HCT116 (cell line): ENCODE data around the gene RAB31. TPM values are rescaled to one million over a fixed set of nuclear protein-coding genes. Genes with fewer than 3 reads are reported as not detected.

ENCODE experiments used
- ATAC-seq: fragments of 200-7000 bp; cut with Tn5 transposase; 2 replicates; pipeline ENCODE4 v1.9.1; 2020; ENCODE audit warnings: mild to moderate bottlenecking, moderate library complexity
- BruUV-seq: library from RNA; stranded (reverse); fragments of 400-500 nt; replicated peaks from 2 replicates; lab custom pipeline; 2021; lab: Mats Ljungman, UMichigan
- CTCF ChIA-PET: fragments of 300-600 bp; sonication (Branson Sonifier 250); formaldehyde crosslinking; loops from one replicate; lab custom pipeline; 2021; ENCODE audit warnings: antibody characterized with exemption; lab: Charles Lee
- POLR2A ChIA-PET: fragments of 300-600, 350-600 bp; sonication (Branson Sonifier 250); formaldehyde crosslinking; loops from one replicate; lab custom pipeline; 2021; ENCODE audit warnings: antibody characterized with exemption; lab: Charles Lee
- RAD21 ChIA-PET, 2 experiments: fragments of 300-600 bp; sonication (Branson Sonifier 250); formaldehyde crosslinking; loops; one replicate each; lab custom pipeline; 2023; ENCODE audit warnings: low total read pairs in 2 of 2; ENCODE audit not compliant: uncharacterized antibody in 2 of 2, unreplicated experiment in 2 of 2, low non-redundant PET in 1 of 2; lab: Charles Lee
- DNase-seq: peaks from one replicate; pipeline ENCODE4 v3.0.0-alpha.2; 2010; ENCODE audit warnings: low read depth, low spot score
- H2AFZ ChIP-seq: fragments of 200-600 bp; shearing (Covaris generic), sonication (generic); 2 replicates; pipeline ENCODE4 v1.6.1; 2017; ENCODE audit warnings: low read depth, mixed run types, mixed read lengths, antibody characterized with exemption, low read length; ENCODE audit not compliant: poor library complexity, severe bottlenecking
- H3K27ac ChIP-seq: 2 replicates; pipeline ENCODE4 v1.5.1; 2012; ENCODE audit warnings: low read depth, low read length
- H3K27me3 ChIP-seq: fragments of 200-600 bp; sonication (generic); 2 replicates; pipeline ENCODE4 v1.6.1; 2016; ENCODE audit warnings: mixed run types, low read length, mixed read lengths; ENCODE audit not compliant: insufficient read depth
- H3K36me3 ChIP-seq, 2 experiments: fragments of 200-500 bp in 1 of 2; fragments of 200-600 bp in 1 of 2; sonication (Bioruptor generic) in 1 of 2; sonication (generic) in 1 of 2; 2 replicates each; pipeline versions ENCODE4 v1.5.1 to v1.6.1; 2014 to 2016; ENCODE audit warnings: low read length in 2 of 2, inconsistent platforms in 1 of 2, mixed read lengths in 1 of 2, mixed run types in 1 of 2; ENCODE audit not compliant: insufficient read depth in 2 of 2, control insufficient read depth in 1 of 2
- H3K4me1 ChIP-seq, 2 experiments: fragments of 200-600 bp in 1 of 2; sonication (generic) in 1 of 2; 2 replicates each; pipeline versions ENCODE4 v1.5.1 to v1.6.1; 2012 to 2017; ENCODE audit warnings: low read length in 2 of 2, inconsistent platforms in 1 of 2, mild to moderate bottlenecking in 1 of 2, mixed read lengths in 1 of 2, mixed run types in 1 of 2, moderate library complexity in 1 of 2; ENCODE audit not compliant: insufficient read depth in 2 of 2, control insufficient read depth in 1 of 2
- H3K4me2 ChIP-seq: fragments of 200-600 bp; sonication (generic); 2 replicates; pipeline ENCODE4 v1.6.1; 2017; ENCODE audit warnings: mixed run types, low read length, mixed read lengths
- H3K4me3 ChIP-seq, 2 experiments: fragments of 200-600 bp in 1 of 2; sonication (generic) in 1 of 2; replicated peaks in 1 of 2; 2 replicates each; pipeline ENCODE4 v1.5.1; 2011 to 2016; ENCODE audit warnings: low read length in 2 of 2, control low read depth in 1 of 2, low read depth in 1 of 2, mild to moderate bottlenecking in 1 of 2, mixed read lengths in 1 of 2, mixed run types in 1 of 2
- H3K79me2 ChIP-seq: fragments of 200-600 bp; sonication (generic); 2 replicates; pipeline ENCODE4 v1.6.1; 2017; ENCODE audit warnings: mild to moderate bottlenecking, mixed run types, low read length, moderate library complexity, mixed read lengths; ENCODE audit not compliant: insufficient read depth
- H3K9ac ChIP-seq: fragments of 200-600 bp; sonication (generic); 2 replicates; pipeline ENCODE4 v1.6.1; 2016; ENCODE audit warnings: low read length, mixed read lengths
- H3K9me2 ChIP-seq: fragments of 200-600 bp; sonication (generic), shearing (Covaris generic); 2 replicates; pipeline ENCODE4 v1.6.1; 2017; ENCODE audit warnings: mixed run types, mild to moderate bottlenecking, moderate library complexity; ENCODE audit not compliant: insufficient read depth
- H3K9me3 ChIP-seq, 2 experiments: fragments of 200-500 bp in 1 of 2; fragments of 200-600 bp in 1 of 2; sonication (Bioruptor generic) in 1 of 2; sonication (generic) in 1 of 2; 2 replicates each; pipeline ENCODE4 v1.6.1; 2014 to 2017; ENCODE audit warnings: low read length in 2 of 2, mixed read lengths in 2 of 2, inconsistent platforms in 1 of 2, low read depth in 1 of 2, mild to moderate bottlenecking in 1 of 2, mixed run types in 1 of 2, moderate library complexity in 1 of 2; ENCODE audit not compliant: control insufficient read depth in 1 of 2, insufficient read depth in 1 of 2
- H4K20me1 ChIP-seq: fragments of 200-600 bp; sonication (generic), shearing (Covaris generic); 2 replicates; pipeline ENCODE4 v1.6.1; 2017; ENCODE audit warnings: mixed run types, mild to moderate bottlenecking, moderate library complexity; ENCODE audit not compliant: insufficient read depth
- CEBPB ChIP-seq: IDR thresholded peaks from 2 replicates; pipeline ENCODE4 v1.6.1; 2012; ENCODE audit warnings: low read depth
- EZH2phosphoT487 ChIP-seq: fragments of 200-600 bp; IDR thresholded peaks from 2 replicates; pipeline ENCODE4 v1.6.1; 2018; ENCODE audit warnings: antibody characterized with exemption, borderline replicate concordance
- JUND ChIP-seq: IDR thresholded peaks from 2 replicates; pipeline ENCODE4 v1.6.1; 2012
- POLR2A ChIP-seq: IDR thresholded peaks from 2 replicates; pipeline ENCODE4 v1.7.0; 2011; ENCODE audit warnings: borderline replicate concordance; ENCODE audit not compliant: insufficient read depth, insufficient read length; ENCODE audit errors: extremely low read depth
- POLR2AphosphoS5 ChIP-seq: IDR thresholded peaks from 2 replicates; pipeline ENCODE4 v1.6.1; 2011; ENCODE audit warnings: mild to moderate bottlenecking, low read depth, low read length, moderate library complexity
- REST ChIP-seq: IDR thresholded peaks from 2 replicates; pipeline ENCODE4 v1.6.1; 2012; ENCODE audit warnings: low read depth
- SIN3A ChIP-seq: IDR thresholded peaks from 2 replicates; pipeline ENCODE4 v1.6.1; 2012; ENCODE audit warnings: low read depth
- SRF ChIP-seq: IDR thresholded peaks from 2 replicates; pipeline ENCODE4 v1.6.1; 2012; ENCODE audit warnings: low read depth
- ZFX ChIP-seq: fragments of 450-650 bp; IDR thresholded peaks from 2 replicates; pipeline ENCODE4 v1.6.1; 2017
- ZNF274 ChIP-seq: fragments of 200-500 bp; sonication (Bioruptor generic); IDR thresholded peaks from 2 replicates; pipeline ENCODE4 v1.6.1; 2014; ENCODE audit warnings: mild to moderate bottlenecking, low read depth, low read length, inconsistent platforms
- intact Hi-C: fragments of 100-400 bp; cut with micrococcal nuclease; formaldehyde crosslinking; loops from 2 replicates; pipeline ENCODE4 v1.10.0; 2022
- total RNA-seq: library from RNA; stranded (reverse); gene quantifications from one replicate; pipeline ENCODE4 v1.2.1, GENCODE V29; 2021; ENCODE audit not compliant: unreplicated experiment
- TF ChIP-seq, protein P1 (sequence below): IDR thresholded peaks from 2 replicates; pipeline ENCODE4 v1.6.1; 2011; ENCODE audit warnings: mild to moderate bottlenecking, low read length, moderate library complexity; ENCODE audit not compliant: insufficient replicate concordance; ENCODE audit errors: extremely low read depth

Gene RAB31
- total RNA-seq, 1 experiment from 2014 or later, result 46.9 TPM

DNA sequence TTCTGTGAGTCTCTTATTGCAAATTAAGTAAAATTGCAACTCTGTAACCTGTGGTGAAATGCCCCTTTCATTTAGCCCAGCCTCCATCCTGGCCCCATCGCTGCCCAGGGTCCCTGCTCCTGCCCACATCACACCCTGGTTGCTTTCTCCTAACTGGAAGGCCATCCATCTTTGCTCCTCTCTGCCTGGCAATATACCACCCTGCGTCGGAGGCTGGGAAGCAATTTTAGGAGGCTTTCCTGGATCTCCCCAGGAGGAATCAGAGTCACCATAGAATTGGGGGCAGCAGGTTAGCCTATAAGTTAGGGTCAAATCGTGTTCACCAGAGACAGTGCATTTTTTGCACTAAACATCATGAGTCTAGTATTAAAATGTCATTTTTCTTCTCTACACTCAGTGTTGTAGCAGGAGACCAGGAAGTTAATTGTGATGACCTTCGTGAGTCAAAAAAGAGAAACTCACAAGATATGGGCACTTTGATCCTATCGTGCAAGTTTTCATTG lies 163.2 kb downstream of the RAB31 start:
- DNase-seq (no peak), ATAC-seq (no peak)
- BruUV-seq, result no TSS peak
- RAD21 ChIA-PET, result no interaction called here
- Histone ChIP-seq H3K4me1 (peaks cover 34 to 74% of the 10 kb centered on the region in 2 experiments), H4K20me1 (no peaks in the 10 kb centered on the region), H3K4me3 (no peak overlapping the region), H3K79me2 (no peaks in the 10 kb centered on the region), H3K9me3 (peaks cover 3 to 4% of the 10 kb centered on the region in 2 experiments; a peak in 2 of 4 replicates), H3K27me3 (no peaks in the 10 kb centered on the region), H2AFZ (peak overlapping the region; percentile 29), H3K9me2 (no peaks in the 10 kb centered on the region), H3K27ac (no peak overlapping the region), H3K4me2 (peak overlapping the region; percentile 61; the same call in 1 of the 2 replicates), H3K36me3 (no peaks in the 10 kb centered on the region), H3K9ac (peak overlapping the region; percentile 48; the same call in 1 of the 2 replicates)
- CTCF ChIA-PET, result no interaction called here
- TF ChIP-seq JUND (no peak), REST (no peak)
- POLR2A ChIA-PET, result no interaction called here
- intact Hi-C loops, result no loop called here

DNA sequence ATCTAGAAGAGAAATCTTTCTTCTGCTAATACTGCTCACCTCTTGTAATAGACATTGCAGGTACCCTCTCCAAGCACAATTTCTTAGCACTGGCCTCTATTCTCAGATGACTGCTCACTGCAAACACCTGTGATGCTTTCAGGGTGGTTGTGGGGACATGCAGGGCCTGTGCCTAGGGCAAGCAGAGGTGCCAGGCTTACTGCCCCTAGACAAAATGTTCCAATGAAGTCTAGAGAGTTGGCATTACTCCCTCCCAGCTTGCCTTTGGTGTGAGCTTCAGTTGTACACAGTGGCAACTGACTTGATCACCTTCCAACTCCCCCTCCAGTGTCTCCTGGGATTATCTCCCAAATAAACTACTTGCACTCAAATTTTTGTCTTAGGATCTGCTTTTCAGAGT lies 164.7 kb downstream of the RAB31 start:
- Histone ChIP-seq H4K20me1 (no peaks in the 10 kb centered on the region), H3K9ac (no peak overlapping the region), H3K9me2 (no peaks in the 10 kb centered on the region)
- no TSS peak for BruUV-seq
- TF ChIP-seq POLR2A, result no peak
- TF ChIP-seq SIN3A, result no peak
- no peak for TF ChIP-seq EZH2phosphoT487
- no peak for TF ChIP-seq CEBPB
- TF ChIP-seq POLR2AphosphoS5, result no peak
- no peak for TF ChIP-seq ZFX
- no peak for TF ChIP-seq SRF
- no peak for TF ChIP-seq ZNF274
- TF ChIP-seq, protein P1, sequence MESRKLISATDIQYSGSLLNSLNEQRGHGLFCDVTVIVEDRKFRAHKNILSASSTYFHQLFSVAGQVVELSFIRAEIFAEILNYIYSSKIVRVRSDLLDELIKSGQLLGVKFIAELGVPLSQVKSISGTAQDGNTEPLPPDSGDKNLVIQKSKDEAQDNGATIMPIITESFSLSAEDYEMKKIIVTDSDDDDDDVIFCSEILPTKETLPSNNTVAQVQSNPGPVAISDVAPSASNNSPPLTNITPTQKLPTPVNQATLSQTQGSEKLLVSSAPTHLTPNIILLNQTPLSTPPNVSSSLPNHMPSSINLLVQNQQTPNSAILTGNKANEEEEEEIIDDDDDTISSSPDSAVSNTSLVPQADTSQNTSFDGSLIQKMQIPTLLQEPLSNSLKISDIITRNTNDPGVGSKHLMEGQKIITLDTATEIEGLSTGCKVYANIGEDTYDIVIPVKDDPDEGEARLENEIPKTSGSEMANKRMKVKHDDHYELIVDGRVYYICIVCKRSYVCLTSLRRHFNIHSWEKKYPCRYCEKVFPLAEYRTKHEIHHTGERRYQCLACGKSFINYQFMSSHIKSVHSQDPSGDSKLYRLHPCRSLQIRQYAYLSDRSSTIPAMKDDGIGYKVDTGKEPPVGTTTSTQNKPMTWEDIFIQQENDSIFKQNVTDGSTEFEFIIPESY, result no peak
- TF ChIP-seq, all 23 proteins: peak for 0
- ATAC-seq, result no peak
- no peak overlapping the region for H2AFZ ChIP-seq
- H3K27ac ChIP-seq, result no peak overlapping the region
- H3K4me1 ChIP-seq, result peaks cover 46 to 80% of the 10 kb centered on the region in 2 experiments
- H3K4me3 ChIP-seq, result no peak overlapping the region
- intact Hi-C loops, result no loop called here
- ChIA-PET RAD21 (no interaction called here), POLR2A (interaction anchor here (1.1 kb wide), 1 partner anchor 41 kb away, joined by 3 read pairs; the partner anchor contains the start of gene VAPA), CTCF (no interaction called here)
- no peak for DNase-seq
- H3K79me2 ChIP-seq, result no peaks in the 10 kb centered on the region
- no peak overlapping the region for H3K4me2 ChIP-seq
- H3K27me3 ChIP-seq, result no peaks in the 10 kb centered on the region
- H3K36me3 ChIP-seq, result no peaks in the 10 kb centered on the region
- no peaks in the 10 kb centered on the region for H3K9me3 ChIP-seq
